Stomach smooth muscle (tissue), 2 donors: ENCODE results near the gene GMCL1.
A peak's percentile ranks its signal among the peaks of the same experiment; 100 is the strongest.

ENCODE experiments used
- H3K27ac ChIP-seq: one replicate; pipeline ENCODE4 v1.7.0; 2013; ENCODE audit warnings: mild to moderate bottlenecking, low read length, inconsistent platforms
- H3K27me3 ChIP-seq, 2 donors: one replicate each; pipeline ENCODE4 v1.7.0; 2013; ENCODE audit warnings: low read length in 2 of 2; ENCODE audit not compliant: insufficient read depth in 2 of 2, control insufficient read depth in 1 of 2
- H3K36me3 ChIP-seq, 2 donors: one replicate each; pipeline ENCODE4 v1.7.0; 2013; ENCODE audit warnings: low read length in 2 of 2; ENCODE audit not compliant: control insufficient read depth in 2 of 2, insufficient read depth in 2 of 2
- H3K4me1 ChIP-seq: one replicate; pipeline ENCODE4 v1.7.0; 2013; ENCODE audit warnings: low read length; ENCODE audit not compliant: control insufficient read depth, insufficient read depth
- H3K4me3 ChIP-seq, 2 donors: one replicate each; pipeline ENCODE4 v1.7.0; 2013; ENCODE audit warnings: low read length in 2 of 2
- H3K9ac ChIP-seq, 2 donors: one replicate each; pipeline ENCODE4 v1.7.0; 2013; ENCODE audit warnings: low read length in 2 of 2, mild to moderate bottlenecking in 1 of 2
- H3K9me3 ChIP-seq, 2 donors: one replicate each; pipeline ENCODE4 v1.7.0; 2013; ENCODE audit warnings: low read length in 2 of 2; ENCODE audit not compliant: control insufficient read depth in 2 of 2
- donor health status: healthy.
- donor health status: Pancreatic carcinoma.

Gene GMCL1

GRCh38 chr2:69907216-69907615 lies 77.8 kb downstream of the GMCL1 start:
- no peaks in the 10 kb centered on the region for H3K9me3 ChIP-seq
- H3K4me3 ChIP-seq, result no peak overlapping the region
- H3K27ac ChIP-seq, result no peak overlapping the region
- no peaks in the 10 kb centered on the region for H3K27me3 ChIP-seq
- peaks cover 15 to 27% of the 10 kb centered on the region in 2 donors for H3K36me3 ChIP-seq
- no peak overlapping the region for H3K9ac ChIP-seq
- H3K4me1 ChIP-seq, result peaks cover 3% of the 10 kb centered on the region

GRCh38 chr2:69911985-69912563 lies 82.6 kb downstream of the GMCL1 start:
- H3K9ac ChIP-seq, result no peak overlapping the region

GRCh38 chr2:69914164-69914949 lies 84.9 kb downstream of the GMCL1 start:
- Histone ChIP-seq H3K36me3 (peaks cover 7 to 10% of the 10 kb centered on the region in 2 donors), H3K27me3 (no peaks in the 10 kb centered on the region), H3K9ac (peak overlapping the region; percentile 77 to 89), H3K9me3 (no peaks in the 10 kb centered on the region), H3K4me1 (peaks cover 2% of the 10 kb centered on the region), H3K4me3 (peak overlapping the region; percentile 76 to 80), H3K27ac (peak overlapping the region; percentile 84)

More at GRCh38 chr2:69911985-69912563, 82.6 kb downstream of the GMCL1 start:
- Histone ChIP-seq H3K27me3 (no peaks in the 10 kb centered on the region), H3K4me1 (peaks cover 2% of the 10 kb centered on the region), H3K4me3 (no peak overlapping the region), H3K9me3 (no peaks in the 10 kb centered on the region), H3K36me3 (peaks cover 13 to 20% of the 10 kb centered on the region in 2 donors), H3K27ac (no peak overlapping the region)

GRCh38 chr2:69914950-69915945 lies 85.8 kb downstream of the GMCL1 start, which contains the start of gene MXD1:
Gene MXD1, plus strand, starts transcription at chr2:69915109. Its CDS starts 222 bp downstream, at chr2:69915331.
- Histone ChIP-seq H3K27me3 (no peaks in the 10 kb centered on the region), H3K9ac (peak within 1 kb of the TSS; percentile 77 to 89), H3K36me3 (peaks cover 3 to 7% of the 10 kb centered on the region in 2 donors), H3K9me3 (no peaks in the 10 kb centered on the region), H3K4me1 (peaks cover 2% of the 10 kb centered on the region), H3K4me3 (peak within 1 kb of the TSS; percentile 76 to 80), H3K27ac (peak within 1 kb of the TSS; percentile 84)

DNA sequence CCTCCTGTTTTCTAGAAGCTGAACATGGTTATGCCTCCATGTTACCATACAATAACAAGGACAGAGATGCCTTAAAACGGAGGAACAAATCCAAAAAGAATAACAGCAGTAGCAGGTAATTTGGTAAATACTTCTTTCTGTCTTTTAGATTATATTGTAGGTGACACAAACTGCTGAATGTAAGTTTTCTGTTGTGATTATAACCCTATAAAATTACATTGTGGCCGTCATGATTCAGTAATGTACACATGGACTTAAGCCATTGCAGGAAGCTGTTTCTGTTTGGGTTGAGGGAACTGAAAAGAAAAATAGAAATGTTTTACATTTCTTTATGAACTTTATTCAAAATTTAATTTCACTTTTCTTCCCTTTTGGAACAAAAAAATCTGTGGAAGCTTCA lies 86.6 kb downstream of the GMCL1 start:
- peak overlapping the region; percentile 76 for H3K4me3 ChIP-seq

GRCh38 chr2:69917852-69918251 lies 88.4 kb downstream of the GMCL1 start:
- peaks cover 3 to 4% of the 10 kb centered on the region in 2 donors for H3K36me3 ChIP-seq
- H3K27me3 ChIP-seq, result no peaks in the 10 kb centered on the region
- H3K27ac ChIP-seq, result peak overlapping the region; percentile 60
- H3K4me1 ChIP-seq, result peaks cover 2% of the 10 kb centered on the region
- peak overlapping the region in 1 of 2 donors; percentile 43 for H3K9ac ChIP-seq
- no peaks in the 10 kb centered on the region for H3K9me3 ChIP-seq
- peak overlapping the region in 1 of 2 donors; percentile 21 for H3K4me3 ChIP-seq

More for the DNA sequence above, 86.6 kb downstream of the GMCL1 start:
- H3K36me3 ChIP-seq, result peaks cover 0 to 4% of the 10 kb centered on the region in 2 donors
- peak overlapping the region; percentile 79 for H3K27ac ChIP-seq
- peaks cover 2% of the 10 kb centered on the region for H3K4me1 ChIP-seq
- no peaks in the 10 kb centered on the region for H3K9me3 ChIP-seq
- H3K27me3 ChIP-seq, result no peaks in the 10 kb centered on the region
- H3K9ac ChIP-seq, result peak overlapping the region; percentile 76 to 80

DNA sequence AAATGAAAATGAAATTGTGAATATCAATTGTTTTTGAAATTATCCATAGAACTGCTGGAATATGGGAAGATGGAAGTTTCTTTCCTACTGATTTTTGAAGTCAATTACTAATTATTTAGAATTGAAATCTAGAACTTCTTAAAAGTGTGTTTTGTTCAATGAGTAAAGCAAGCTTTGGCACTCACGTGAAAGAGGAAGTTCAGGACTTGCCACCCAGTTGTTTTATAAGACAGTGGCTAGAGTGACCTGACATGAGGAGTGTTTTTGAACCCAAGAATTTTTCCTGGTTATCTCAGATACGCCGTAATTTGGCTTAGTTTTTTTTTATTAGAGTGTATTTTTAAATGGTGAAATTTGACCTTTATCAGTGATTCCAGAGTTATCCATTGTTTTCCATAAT lies 88.9 kb downstream of the GMCL1 start:
- H3K4me3 ChIP-seq, result no peak overlapping the region
- peak overlapping the region; percentile 60 for H3K27ac ChIP-seq
- H3K27me3 ChIP-seq, result no peaks in the 10 kb centered on the region
- no peaks in the 10 kb centered on the region for H3K9me3 ChIP-seq
- peaks cover 2% of the 10 kb centered on the region for H3K4me1 ChIP-seq
- peak overlapping the region in 1 of 2 donors; percentile 43 for H3K9ac ChIP-seq
- H3K36me3 ChIP-seq, result peaks cover 3 to 8% of the 10 kb centered on the region in 2 donors

GRCh38 chr2:69923116-69923515 lies 93.7 kb downstream of the GMCL1 start:
- no peak overlapping the region for H3K4me3 ChIP-seq
- no peaks in the 10 kb centered on the region for H3K9me3 ChIP-seq
- no peaks in the 10 kb centered on the region for H3K4me1 ChIP-seq
- H3K27ac ChIP-seq, result no peak overlapping the region
- no peaks in the 10 kb centered on the region for H3K27me3 ChIP-seq
- H3K9ac ChIP-seq, result no peak overlapping the region
- H3K36me3 ChIP-seq, result peaks cover 10 to 21% of the 10 kb centered on the region in 2 donors

DNA sequence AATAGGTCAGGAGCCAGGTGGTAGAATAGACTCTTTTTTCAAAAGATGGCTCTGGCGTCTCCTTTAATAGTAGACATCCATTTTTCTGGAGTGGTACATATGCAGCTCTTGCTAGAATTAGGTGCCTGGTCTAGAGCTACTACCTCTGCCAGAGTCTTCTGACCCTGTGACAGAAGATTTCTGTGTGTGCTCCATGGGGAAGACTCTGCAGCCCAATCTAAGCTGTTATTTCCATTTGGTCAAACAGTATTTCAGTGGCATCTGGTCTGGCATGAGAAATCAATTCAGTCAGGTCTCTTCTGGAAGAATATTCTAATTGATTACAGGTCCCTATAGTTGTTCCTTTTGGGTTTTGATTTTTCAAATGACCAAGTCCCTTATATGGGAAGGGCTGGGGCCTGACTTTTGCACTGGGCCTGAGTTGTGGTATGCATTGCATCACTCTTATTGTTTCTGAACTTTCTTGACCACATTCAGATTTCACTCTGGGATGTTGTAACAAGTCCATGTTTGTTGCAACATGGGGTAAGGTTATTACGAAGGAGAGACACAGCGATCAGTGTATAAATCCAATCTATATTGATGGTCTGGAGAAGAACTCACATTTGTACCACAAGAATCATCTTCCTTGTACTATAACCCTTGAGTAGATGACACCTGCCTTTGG lies 97.5 kb downstream of the GMCL1 start:
- Histone ChIP-seq H3K27ac (no peak overlapping the region), H3K9ac (no peak overlapping the region), H3K9me3 (no peaks in the 10 kb centered on the region), H3K4me1 (no peaks in the 10 kb centered on the region), H3K4me3 (no peak overlapping the region), H3K36me3 (peaks cover 11 to 22% of the 10 kb centered on the region in 2 donors), H3K27me3 (no peaks in the 10 kb centered on the region)
